Measurements from ENCODE around the gene MYADM. TPM values are rescaled to one million over a fixed set of nuclear protein-coding genes. Genes with fewer than 3 reads are reported as not detected.

MYADM gene
- total and polyA plus RNA-seq, 4 donors: 48.5 to 245 (median 79.1) TPM

DNA sequence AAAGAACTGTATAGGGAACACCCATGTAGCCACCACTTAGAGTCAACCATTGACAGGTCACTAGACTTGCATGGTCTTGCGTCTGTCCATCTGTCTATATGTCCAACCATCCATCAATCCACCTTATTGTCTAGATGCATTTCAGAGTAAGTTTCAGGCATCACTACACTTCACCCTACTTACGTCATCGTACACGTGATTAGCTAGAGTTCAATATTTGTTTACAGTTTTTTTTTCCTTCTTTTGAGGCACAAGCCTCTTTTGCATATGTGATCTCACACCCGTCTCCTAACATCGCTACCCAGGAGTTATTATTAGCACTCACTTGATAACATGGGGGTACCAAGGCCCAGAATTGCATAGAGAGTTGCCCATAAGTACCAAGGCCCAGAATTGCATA is 48.3 kb downstream of the MYADM start:
- WGBS, 2 donors: 67 to 79% methylated on average over 6 of the region's 6 CpGs
- DNase-seq: no peak
- no peak for ATAC-seq (ENCODE audit: insufficient read depth, low FRiP score)
- H3K27me3 ChIP-seq (ENCODE audit: control insufficient read depth in 3 of 3, insufficient read depth in 3 of 3, low read length in 2 of 3): peaks cover 8 to 17% (median 10%) of the 10 kb centered on the region in 3 donors
- no peak overlapping the region for H3K27ac ChIP-seq (ENCODE audit: low read depth in 1 of 2, low read length in 1 of 2)
- no peaks in the 10 kb centered on the region for H3K36me3 ChIP-seq (ENCODE audit: control insufficient read depth in 4 of 4, insufficient read depth in 4 of 4, low read length in 4 of 4)
- peaks cover 0 to 4% (median 0%) of the 10 kb centered on the region in 4 donors for H3K9me3 ChIP-seq (ENCODE audit: control insufficient read depth in 4 of 4, insufficient read depth in 3 of 4, low read length in 3 of 4)
- no peak overlapping the region for H3K4me3 ChIP-seq
- H3K4me1 ChIP-seq (ENCODE audit: control insufficient read depth in 5 of 5, insufficient read depth in 5 of 5, low read length in 5 of 5): no peaks in the 10 kb centered on the region
- TF ChIP-seq, protein P1, sequence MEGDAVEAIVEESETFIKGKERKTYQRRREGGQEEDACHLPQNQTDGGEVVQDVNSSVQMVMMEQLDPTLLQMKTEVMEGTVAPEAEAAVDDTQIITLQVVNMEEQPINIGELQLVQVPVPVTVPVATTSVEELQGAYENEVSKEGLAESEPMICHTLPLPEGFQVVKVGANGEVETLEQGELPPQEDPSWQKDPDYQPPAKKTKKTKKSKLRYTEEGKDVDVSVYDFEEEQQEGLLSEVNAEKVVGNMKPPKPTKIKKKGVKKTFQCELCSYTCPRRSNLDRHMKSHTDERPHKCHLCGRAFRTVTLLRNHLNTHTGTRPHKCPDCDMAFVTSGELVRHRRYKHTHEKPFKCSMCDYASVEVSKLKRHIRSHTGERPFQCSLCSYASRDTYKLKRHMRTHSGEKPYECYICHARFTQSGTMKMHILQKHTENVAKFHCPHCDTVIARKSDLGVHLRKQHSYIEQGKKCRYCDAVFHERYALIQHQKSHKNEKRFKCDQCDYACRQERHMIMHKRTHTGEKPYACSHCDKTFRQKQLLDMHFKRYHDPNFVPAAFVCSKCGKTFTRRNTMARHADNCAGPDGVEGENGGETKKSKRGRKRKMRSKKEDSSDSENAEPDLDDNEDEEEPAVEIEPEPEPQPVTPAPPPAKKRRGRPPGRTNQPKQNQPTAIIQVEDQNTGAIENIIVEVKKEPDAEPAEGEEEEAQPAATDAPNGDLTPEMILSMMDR (IDR thresholded peaks at IDR 0.05; ENCODE audit: control extremely low read depth, extremely low read depth): no peak
- H3K9ac ChIP-seq (ENCODE audit: insufficient read depth in 1 of 2, low read length in 2 of 2): no peak overlapping the region

DNA sequence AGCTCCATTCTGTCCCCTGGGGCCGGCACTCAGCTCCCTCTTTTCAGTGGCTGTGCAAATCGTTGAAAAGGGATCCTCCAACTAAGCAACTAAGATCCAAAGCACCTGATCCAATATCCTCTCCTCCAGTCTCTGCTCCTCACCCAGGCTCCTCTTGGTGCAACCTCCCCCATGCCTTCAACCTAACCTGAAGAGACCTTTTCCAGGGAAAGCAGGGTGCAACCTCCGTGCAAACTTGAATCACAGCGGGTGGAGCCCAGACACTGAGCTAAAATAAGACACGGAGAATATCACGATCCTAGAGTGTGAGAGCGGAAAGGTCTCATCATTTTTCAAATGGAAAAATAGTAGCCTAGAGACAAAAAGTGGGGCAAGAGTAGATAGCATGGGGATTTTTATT is 49.7 kb downstream of the MYADM start:
- H3K27me3 ChIP-seq (ENCODE audit: control insufficient read depth in 3 of 3, insufficient read depth in 3 of 3, low read length in 2 of 3): peaks cover 0 to 11% (median 0%) of the 10 kb centered on the region in 3 donors
- no peaks in the 10 kb centered on the region for H3K4me1 ChIP-seq (ENCODE audit: control insufficient read depth in 5 of 5, insufficient read depth in 5 of 5, low read length in 5 of 5)
- DNase-seq: no peak
- peaks cover 0 to 4% (median 0%) of the 10 kb centered on the region in 4 donors for H3K9me3 ChIP-seq (ENCODE audit: control insufficient read depth in 4 of 4, insufficient read depth in 3 of 4, low read length in 3 of 4)
- no peak overlapping the region for H3K9ac ChIP-seq (ENCODE audit: insufficient read depth in 1 of 2, low read length in 2 of 2)
- no peak overlapping the region for H3K27ac ChIP-seq (ENCODE audit: low read depth in 1 of 2, low read length in 1 of 2)
- 85 to 88% methylated on average over 7 of the region's 7 CpGs for WGBS, 2 donors
- TF ChIP-seq, protein P1 (IDR thresholded peaks at IDR 0.05; ENCODE audit: control extremely low read depth, extremely low read depth): no peak
- H3K36me3 ChIP-seq (ENCODE audit: control insufficient read depth in 4 of 4, insufficient read depth in 4 of 4, low read length in 4 of 4): no peaks in the 10 kb centered on the region
- no peak for ATAC-seq (ENCODE audit: insufficient read depth, low FRiP score)
- no peak overlapping the region for H3K4me3 ChIP-seq

Other genes with a start within 250 kb of the MYADM start
- gene DPRX, start 235.9 kb upstream of the MYADM start, total RNA-seq: not detected
- under 1 TPM in 1 of 2 donors, not detected in 1; 0.17 TPM for gene DPRX, start 235.9 kb upstream of the MYADM start, polyA plus RNA-seq
- 1 to 10 TPM; 1.8 to 9.8 TPM for gene NLRP12, start 43.6 kb upstream of the MYADM start, total RNA-seq
- gene NLRP12, start 43.6 kb upstream of the MYADM start, polyA plus RNA-seq: 10 to 100 TPM in 1 of 2 donors, 1 to 10 TPM in 1; 1.1 to 11.5 TPM
- under 1 TPM; 0.18 to 0.63 TPM for gene PRKCG, start 14.3 kb downstream of the MYADM start, total RNA-seq
- under 1 TPM in 1 of 2 donors, not detected in 1; 0.02 TPM for gene PRKCG, start 14.3 kb downstream of the MYADM start, polyA plus RNA-seq
- not detected for gene CACNG7, start 41.4 kb downstream of the MYADM start, total RNA-seq
- gene CACNG7, start 41.4 kb downstream of the MYADM start, polyA plus RNA-seq: not detected
- under 1 TPM in 1 of 2 donors, not detected in 1; 0.15 TPM for gene CACNG8, start 95.1 kb downstream of the MYADM start, total RNA-seq
- under 1 TPM; 0.01 to 0.06 TPM for gene CACNG8, start 95.1 kb downstream of the MYADM start, polyA plus RNA-seq
- 1 to 10 TPM; 4.1 to 8.6 TPM for gene CACNG6, start 123.8 kb downstream of the MYADM start, total RNA-seq
- gene CACNG6, start 123.8 kb downstream of the MYADM start, polyA plus RNA-seq: 1 to 10 TPM; 2.4 to 3.4 TPM
- 1 to 10 TPM; 1.4 to 3.6 TPM for gene VSTM1, start 196.0 kb downstream of the MYADM start, total RNA-seq
- 1 to 10 TPM in 1 of 2 donors, not detected in 1; 4.5 TPM for gene VSTM1, start 196.0 kb downstream of the MYADM start, polyA plus RNA-seq
- under 1 TPM in 1 of 2 donors, not detected in 1; 0.71 TPM for gene TARM1, start 213.5 kb downstream of the MYADM start, total RNA-seq
- gene TARM1, start 213.5 kb downstream of the MYADM start, polyA plus RNA-seq: under 1 TPM in 1 of 2 donors, not detected in 1; 0.60 TPM
- 10 to 100 TPM in 1 of 2 donors, 1 to 10 TPM in 1; 4.4 to 77.4 TPM for gene OSCAR, start 232.9 kb downstream of the MYADM start, total RNA-seq
- 10 to 100 TPM; 25.8 to 73.0 TPM for gene OSCAR, start 232.9 kb downstream of the MYADM start, polyA plus RNA-seq
- gene NDUFA3, start 235.0 kb downstream of the MYADM start, total RNA-seq: 100 to 1,000 TPM in 1 of 2 donors, 10 to 100 TPM in 1; 12.8 to 137 TPM
- 100 to 1,000 TPM in 1 of 2 donors, 10 to 100 TPM in 1; 94.5 to 548 TPM for gene NDUFA3, start 235.0 kb downstream of the MYADM start, polyA plus RNA-seq
- gene TFPT, start 247.8 kb downstream of the MYADM start, total RNA-seq: 10 to 100 TPM; 12.1 to 25.5 TPM
- gene TFPT, start 247.8 kb downstream of the MYADM start, polyA plus RNA-seq: 10 to 100 TPM; 19.8 to 32.9 TPM
- 10 to 100 TPM; 34.1 to 54.0 TPM for gene PRPF31, start 247.9 kb downstream of the MYADM start, total RNA-seq
- 10 to 100 TPM; 49.4 to 54.1 TPM for gene PRPF31, start 247.9 kb downstream of the MYADM start, polyA plus RNA-seq